Measurements from ENCODE around the gene PCA3. TPM values are rescaled to one million over a fixed set of nuclear protein-coding genes. Genes with fewer than 3 reads are reported as not detected.

The PCA3 gene
- total RNA-seq, 1 experiment from 2014 or later = not detected

- H3K36me3 Mint-ChIP-seq = no peaks in the 10 kb centered on the region
- DNase-seq (ENCODE audit: low spot score) (no peak), ATAC-seq (no peak)
- no peak for TF ChIP-seq ZNF671 (CRISPR knock-in tag; IDR thresholded peaks at IDR 0.05)
- no peak for TF ChIP-seq NFE2L1 (CRISPR knock-in tag; IDR thresholded peaks at IDR 0.05)
- TF ChIP-seq PRRX2 (CRISPR knock-in tag; IDR thresholded peaks at IDR 0.05) = no peak
- TF ChIP-seq FOXP1 (CRISPR knock-in tag; IDR thresholded peaks at IDR 0.05; ENCODE audit: borderline replicate concordance) = no peak
- no peak for TF ChIP-seq CTCF (IDR thresholded peaks at IDR 0.05)
- TF ChIP-seq NR2C2 (CRISPR knock-in tag; IDR thresholded peaks at IDR 0.05) = no peak
- TF ChIP-seq ZNF423 (CRISPR knock-in tag; IDR thresholded peaks at IDR 0.05) = no peak
- TF ChIP-seq EMX1 (CRISPR knock-in tag; IDR thresholded peaks at IDR 0.05) = no peak
- TF ChIP-seq JAZF1 (CRISPR knock-in tag; IDR thresholded peaks at IDR 0.05) = no peak
- TF ChIP-seq MLX (CRISPR knock-in tag; IDR thresholded peaks at IDR 0.05) = no peak
- no peak for TF ChIP-seq CDX4 (CRISPR knock-in tag; IDR thresholded peaks at IDR 0.05; ENCODE audit: borderline replicate concordance)
- no peak for TF ChIP-seq ZMAT4 (CRISPR knock-in tag; IDR thresholded peaks at IDR 0.05)
- TF ChIP-seq TP53 (CRISPR knock-in tag; IDR thresholded peaks at IDR 0.05) = no peak
- TF ChIP-seq SMAD3 (CRISPR knock-in tag; IDR thresholded peaks at IDR 0.05; ENCODE audit: borderline replicate concordance) = no peak
- TF ChIP-seq ZNF532 (CRISPR knock-in tag; IDR thresholded peaks at IDR 0.05; ENCODE audit: borderline replicate concordance) = no peak
- no peak for TF ChIP-seq PRDM15 (CRISPR knock-in tag; IDR thresholded peaks at IDR 0.05)
- TF ChIP-seq ATF6 (CRISPR knock-in tag; IDR thresholded peaks at IDR 0.05) = no peak
- no peak for TF ChIP-seq ZNF396 (CRISPR knock-in tag; IDR thresholded peaks at IDR 0.05; ENCODE audit: borderline replicate concordance)
- POLR2A ChIA-PET = interaction anchor here (0.5 kb wide), 1 partner anchor 219 kb away, joined by 4 read pairs; no protein-coding TSS in a partner anchor
- H3K4me3 Mint-ChIP-seq = no peak overlapping the region
- H3K9me3 Mint-ChIP-seq = no peaks in the 10 kb centered on the region
- no peaks in the 10 kb centered on the region for H3K27me3 Mint-ChIP-seq (ENCODE audit: low read depth)
- no peaks in the 10 kb centered on the region for H3K4me1 Mint-ChIP-seq
- H3K27ac Mint-ChIP-seq = no peak overlapping the region
- CTCF ChIA-PET = no interaction called here
Observed at GRCh38 chr9:76789840-76790239, 25.6 kb downstream of the PCA3 start.

Measured in WTC11 (cell line).